ENCODE results near the gene MYT1. TPM values are rescaled to one million over a fixed set of nuclear protein-coding genes. Genes with fewer than 3 reads are reported as not detected.

Gene MYT1
- total RNA-seq, 1 experiment from 2014 or later = 2.0 TPM

GRCh38 chr20:64238851-64239387, 74.7 kb downstream of the MYT1 start (continued):
- TF ChIP-seq CTCF (IDR thresholded peaks at IDR 0.05) = no peak
- no peak for TF ChIP-seq ZMAT4 (CRISPR knock-in tag; IDR thresholded peaks at IDR 0.05)

GRCh38 chr20:64239449-64240242, 75.4 kb downstream of the MYT1 start:
- Mint-ChIP-seq H3K4me3 (no peak overlapping the region), H3K4me1 (peaks cover 4% of the 10 kb centered on the region; the same call in 1 of the 2 replicates), H3K9me3 (peaks cover 5% of the 10 kb centered on the region), H3K36me3 (peaks cover 2% of the 10 kb centered on the region; the same call in 1 of the 2 replicates), H3K27ac (no peak overlapping the region), H3K27me3 (ENCODE audit: low read depth) (peaks cover 6% of the 10 kb centered on the region; the same call in 1 of the 2 replicates)
- no peak for ATAC-seq
- TF ChIP-seq RORB (CRISPR knock-in tag; IDR thresholded peaks at IDR 0.05) = no peak
- CTCF ChIA-PET = interaction anchor here (1.5 kb wide), 1 partner anchor 17 kb away, joined by 5 read pairs; no protein-coding TSS in a partner anchor
- DNase-seq (ENCODE audit: low spot score) = no peak
- POLR2A ChIA-PET = no interaction called here

GRCh38 chr20:64240243-64241015, 76.2 kb downstream of the MYT1 start:
- POLR2A ChIA-PET = no interaction called here
- H3K27me3 Mint-ChIP-seq (ENCODE audit: low read depth) = peaks cover 6% of the 10 kb centered on the region; the same call in 1 of the 2 replicates
- H3K4me3 Mint-ChIP-seq = no peak overlapping the region
- CTCF ChIA-PET = interaction anchor here (0.5 to 1.5 kb wide), 3 partner anchors 17 to 1841 kb away, joined by 3 to 5 read pairs (median 4); no protein-coding TSS in a partner anchor
- no peak overlapping the region for H3K27ac Mint-ChIP-seq
- peaks cover 5% of the 10 kb centered on the region for H3K9me3 Mint-ChIP-seq
- H3K4me1 Mint-ChIP-seq = peaks cover 4% of the 10 kb centered on the region; the same call in 1 of the 2 replicates
- TF ChIP-seq HMGXB4 (CRISPR knock-in tag; IDR thresholded peaks at IDR 0.05) (no peak), ZNF512 (CRISPR knock-in tag; IDR thresholded peaks at IDR 0.05; ENCODE audit: borderline replicate concordance) (no peak), MAX (CRISPR knock-in tag; IDR thresholded peaks at IDR 0.05) (no peak), MLX (CRISPR knock-in tag; IDR thresholded peaks at IDR 0.05) (no peak), STAT6 (CRISPR knock-in tag; conservative IDR thresholded peaks at IDR 0.05; ENCODE audit: low read depth) (no peak), ZBTB43 (CRISPR knock-in tag; IDR thresholded peaks at IDR 0.05) (no peak), ARID4B (CRISPR knock-in tag; IDR thresholded peaks at IDR 0.05; ENCODE audit: borderline replicate concordance) (no peak), ZNF423 (CRISPR knock-in tag; IDR thresholded peaks at IDR 0.05) (no peak), ESRRA (CRISPR knock-in tag; IDR thresholded peaks at IDR 0.05; ENCODE audit: borderline replicate concordance) (no peak)
- H3K36me3 Mint-ChIP-seq = peaks cover 2% of the 10 kb centered on the region; the same call in 1 of the 2 replicates
- ATAC-seq (no peak), DNase-seq (ENCODE audit: low spot score) (no peak)
